HepG2 (cell line): ENCODE data around the gene SH3PXD2A. TPM values are rescaled to one million over a fixed set of nuclear protein-coding genes. Genes with fewer than 3 reads are reported as not detected.

Experiments
- AGO1 ChIP-seq: fragments of 200-400 bp; formaldehyde crosslinking; IDR thresholded peaks from 2 replicates; pipeline ENCODE4 v1.6.1; 2017; ENCODE audit warnings: mild to moderate bottlenecking, low read depth, low read length, moderate library complexity; ENCODE audit not compliant: poor library complexity, severe bottlenecking
- ARID5B ChIP-seq: IDR thresholded peaks from 2 replicates; pipeline ENCODE4 v1.4.0; 2020; ENCODE audit warnings: mild to moderate bottlenecking, missing genetic modification reagents
- MYPOP ChIP-seq: sonication (generic); formaldehyde crosslinking; IDR thresholded peaks from 2 replicates; pipeline ENCODE4 v1.8.1; 2023; ENCODE audit warnings: mild to moderate bottlenecking, moderate library complexity, missing genetic modification reagents
- NR1H2 ChIP-seq: sonication (generic); formaldehyde crosslinking; IDR thresholded peaks from 2 replicates; pipeline ENCODE4 v1.8.1; 2022; ENCODE audit warnings: low read depth, missing genetic modification reagents, borderline replicate concordance
- PHB2 ChIP-seq: fragments of 450-650 bp; IDR thresholded peaks from 2 replicates; pipeline ENCODE4 v1.6.1; 2018; ENCODE audit not compliant: partially characterized antibody
- PRMT3 ChIP-seq: sonication (generic); formaldehyde crosslinking; IDR thresholded peaks from 2 replicates; pipeline ENCODE4 v1.8.1; 2022; ENCODE audit warnings: low read depth, mild to moderate bottlenecking, moderate library complexity, missing genetic modification reagents, borderline replicate concordance
- ZIK1 ChIP-seq: sonication (generic); formaldehyde crosslinking; IDR thresholded peaks from 2 replicates; pipeline ENCODE4 v1.5.0; 2020; ENCODE audit warnings: mild to moderate bottlenecking, low read depth, missing genetic modification reagents, borderline replicate concordance
- ZNF124 ChIP-seq: sonication (generic); formaldehyde crosslinking; IDR thresholded peaks from 2 replicates; pipeline ENCODE4 v1.4.0; 2020; ENCODE audit warnings: missing genetic modification reagents
- ZNF33A ChIP-seq: sonication (generic); formaldehyde crosslinking; IDR thresholded peaks from 2 replicates; pipeline ENCODE4 v1.5.1; 2020; ENCODE audit warnings: missing genetic modification reagents, mild to moderate bottlenecking, moderate library complexity, borderline replicate concordance
- ZNF616 ChIP-seq: sonication (generic); formaldehyde crosslinking; IDR thresholded peaks from 2 replicates; pipeline ENCODE4 v1.5.0; 2020; ENCODE audit warnings: low read depth, mild to moderate bottlenecking, missing genetic modification reagents
- ZNF691 ChIP-seq: sonication (generic); formaldehyde crosslinking; IDR thresholded peaks from 2 replicates; pipeline ENCODE4 v1.4.0; 2020; ENCODE audit warnings: missing genetic modification reagents, low read depth, mild to moderate bottlenecking, borderline replicate concordance
- ZNF879 ChIP-seq: sonication (generic); formaldehyde crosslinking; IDR thresholded peaks from 2 replicates; pipeline ENCODE4 v1.8.1; 2023; ENCODE audit warnings: missing genetic modification reagents
- ZSCAN30 ChIP-seq: sonication (generic); formaldehyde crosslinking; IDR thresholded peaks from 2 replicates; pipeline ENCODE4 v1.5.0; 2020; ENCODE audit warnings: mild to moderate bottlenecking, missing genetic modification reagents
- polyA plus RNA-seq, 8 experiments: library from polyadenylated mRNA; depleted of rRNA in 3 of 8; stranded (reverse) in 7 of 8; unstranded in 1 of 8; fragments of >200 nt; fragmentation: Illumina TruSeq in 4 of 8; extraction: Trizol in 4 of 8; gene quantifications; 2 replicates each; pipeline versions ENCODE4 v1.2.1 to v1.2.3, GENCODE V29; 2011 to 2016; ENCODE audit warnings: low read depth in 4 of 8, missing spikeins in 1 of 8, mixed read lengths in 1 of 8; ENCODE audit not compliant: insufficient read depth in 1 of 8
- total RNA-seq, 5 experiments: library from RNA; depleted of rRNA; stranded (reverse); fragments of >200 nt; fragmentation: Illumina TruSeq; extraction: Trizol; gene quantifications; 2 replicates each; pipeline ENCODE4 v1.2.3, GENCODE V29; 2016; ENCODE audit warnings: low read depth in 1 of 5
- TF ChIP-seq, protein P1 (sequence below): sonication (generic); formaldehyde crosslinking; IDR thresholded peaks from 2 replicates; pipeline ENCODE4 v1.4.0; 2020; ENCODE audit warnings: missing genetic modification reagents
- TF ChIP-seq, protein P2 (sequence below): sonication (generic); formaldehyde crosslinking; IDR thresholded peaks from 2 replicates; pipeline ENCODE4 v1.8.1; 2023; ENCODE audit warnings: mild to moderate bottlenecking, missing genetic modification reagents
- TF ChIP-seq, protein P3 (sequence below): sonication (generic); formaldehyde crosslinking; IDR thresholded peaks from 2 replicates; pipeline ENCODE4 v1.4.0; 2020; ENCODE audit warnings: mild to moderate bottlenecking, missing genetic modification reagents

The SH3PXD2A gene
- total and polyA plus RNA-seq, 2 of the 13 experiments (the other 11 are each of a cell fraction or from before 2014, with no cell fraction given): 11.1 to 11.3 TPM

GRCh38 chr10:103781329-103782061 is 73.9 kb downstream of the SH3PXD2A start (continued):
- TF ChIP-seq, protein P1, sequence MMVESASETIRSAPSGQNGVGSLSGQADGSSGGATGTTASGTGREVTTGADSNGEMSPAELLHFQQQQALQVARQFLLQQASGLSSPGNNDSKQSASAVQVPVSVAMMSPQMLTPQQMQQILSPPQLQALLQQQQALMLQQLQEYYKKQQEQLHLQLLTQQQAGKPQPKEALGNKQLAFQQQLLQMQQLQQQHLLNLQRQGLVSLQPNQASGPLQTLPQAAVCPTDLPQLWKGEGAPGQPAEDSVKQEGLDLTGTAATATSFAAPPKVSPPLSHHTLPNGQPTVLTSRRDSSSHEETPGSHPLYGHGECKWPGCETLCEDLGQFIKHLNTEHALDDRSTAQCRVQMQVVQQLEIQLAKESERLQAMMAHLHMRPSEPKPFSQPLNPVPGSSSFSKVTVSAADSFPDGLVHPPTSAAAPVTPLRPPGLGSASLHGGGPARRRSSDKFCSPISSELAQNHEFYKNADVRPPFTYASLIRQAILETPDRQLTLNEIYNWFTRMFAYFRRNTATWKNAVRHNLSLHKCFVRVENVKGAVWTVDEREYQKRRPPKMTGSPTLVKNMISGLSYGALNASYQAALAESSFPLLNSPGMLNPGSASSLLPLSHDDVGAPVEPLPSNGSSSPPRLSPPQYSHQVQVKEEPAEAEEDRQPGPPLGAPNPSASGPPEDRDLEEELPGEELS (CRISPR knock-in tag): 0 out of 2 replicates have a peak, but pooled peaks have one; percentile 25
- TF ChIP-seq NR1H2 (CRISPR knock-in tag): no peak
- TF ChIP-seq ZNF879: no peak
- TF ChIP-seq AGO1: no peak
- TF ChIP-seq ARID5B (CRISPR knock-in tag): no peak
- no peak for TF ChIP-seq ZSCAN30
- TF ChIP-seq, protein P2, sequence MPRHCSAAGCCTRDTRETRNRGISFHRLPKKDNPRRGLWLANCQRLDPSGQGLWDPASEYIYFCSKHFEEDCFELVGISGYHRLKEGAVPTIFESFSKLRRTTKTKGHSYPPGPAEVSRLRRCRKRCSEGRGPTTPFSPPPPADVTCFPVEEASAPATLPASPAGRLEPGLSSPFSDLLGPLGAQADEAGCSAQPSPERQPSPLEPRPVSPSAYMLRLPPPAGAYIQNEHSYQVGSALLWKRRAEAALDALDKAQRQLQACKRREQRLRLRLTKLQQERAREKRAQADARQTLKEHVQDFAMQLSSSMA (CRISPR knock-in tag): no peak
- no peak for TF ChIP-seq ZNF616 (CRISPR knock-in tag)
- TF ChIP-seq, protein P3, sequence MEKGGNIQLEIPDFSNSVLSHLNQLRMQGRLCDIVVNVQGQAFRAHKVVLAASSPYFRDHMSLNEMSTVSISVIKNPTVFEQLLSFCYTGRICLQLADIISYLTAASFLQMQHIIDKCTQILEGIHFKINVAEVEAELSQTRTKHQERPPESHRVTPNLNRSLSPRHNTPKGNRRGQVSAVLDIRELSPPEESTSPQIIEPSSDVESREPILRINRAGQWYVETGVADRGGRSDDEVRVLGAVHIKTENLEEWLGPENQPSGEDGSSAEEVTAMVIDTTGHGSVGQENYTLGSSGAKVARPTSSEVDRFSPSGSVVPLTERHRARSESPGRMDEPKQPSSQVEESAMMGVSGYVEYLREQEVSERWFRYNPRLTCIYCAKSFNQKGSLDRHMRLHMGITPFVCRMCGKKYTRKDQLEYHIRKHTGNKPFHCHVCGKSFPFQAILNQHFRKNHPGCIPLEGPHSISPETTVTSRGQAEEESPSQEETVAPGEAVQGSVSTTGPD (CRISPR knock-in tag): no peak
- no peak for TF ChIP-seq MYPOP (CRISPR knock-in tag)
- TF ChIP-seq ZNF33A: no peak
- TF ChIP-seq ZIK1 (CRISPR knock-in tag): no peak
- no peak for TF ChIP-seq ZNF124
- no peak for TF ChIP-seq ZNF691 (CRISPR knock-in tag)
- no peak for TF ChIP-seq PRMT3 (CRISPR knock-in tag)
- no peak for TF ChIP-seq PHB2
